ENCODE results near the gene SLC48A1. TPM values are rescaled to one million over a fixed set of nuclear protein-coding genes. Genes with fewer than 3 reads are reported as not detected.

SLC48A1 gene
- polyA plus RNA-seq, 4 donors, result 5.1 to 12.1 (median 7.5) TPM

DNA sequence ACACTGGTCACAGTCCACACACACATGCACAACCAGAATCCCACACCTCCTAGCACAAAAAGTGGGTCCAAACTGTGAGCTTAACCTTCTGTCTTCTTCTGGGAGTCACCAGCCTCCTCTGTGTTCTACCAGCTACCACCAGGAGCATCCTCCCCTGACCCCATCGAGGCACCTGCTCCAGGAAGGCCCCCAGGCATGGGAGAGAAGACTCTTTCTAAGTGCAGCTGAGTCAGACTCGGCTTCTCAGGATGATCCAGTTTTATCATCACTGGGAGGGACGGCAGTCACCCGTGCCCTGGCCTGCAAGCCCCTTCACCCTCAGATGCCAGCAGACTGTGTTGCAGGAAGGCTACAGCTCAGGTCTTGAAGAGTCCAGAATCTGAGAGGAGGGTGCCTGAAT, 39.9 kb upstream of the SLC48A1 start:
- no peak overlapping the region for H3K27ac ChIP-seq (ENCODE audit: low read depth in 1 of 3, low read length in 2 of 3)
- H3K4me1 ChIP-seq (ENCODE audit: control insufficient read depth in 3 of 3, insufficient read depth in 2 of 3, low read depth in 1 of 3, low read length in 2 of 3), result peaks cover 0 to 13% (median 4%) of the 10 kb centered on the region in 3 donors
- DNase-seq (no peak), FAIRE-seq (no peak)
- H3K9me3 ChIP-seq (ENCODE audit: control insufficient read depth in 2 of 2, insufficient read depth in 1 of 2, low read depth in 1 of 2, low read length in 1 of 2), result no peaks in the 10 kb centered on the region
- 85 to 88% (median 87%) methylated on average over 4 of the region's 4 CpGs for WGBS, 3 donors
- H3K4me3 ChIP-seq (ENCODE audit: low read depth in 1 of 3, low read length in 3 of 3), result no peak overlapping the region
- H3K27me3 ChIP-seq (ENCODE audit: control insufficient read depth in 3 of 3, insufficient read depth in 3 of 3, low read length in 3 of 3), result no peaks in the 10 kb centered on the region
- H3K36me3 ChIP-seq (ENCODE audit: control insufficient read depth in 3 of 3, insufficient read depth in 2 of 3, low read depth in 1 of 3, low read length in 3 of 3), result no peaks in the 10 kb centered on the region

DNA sequence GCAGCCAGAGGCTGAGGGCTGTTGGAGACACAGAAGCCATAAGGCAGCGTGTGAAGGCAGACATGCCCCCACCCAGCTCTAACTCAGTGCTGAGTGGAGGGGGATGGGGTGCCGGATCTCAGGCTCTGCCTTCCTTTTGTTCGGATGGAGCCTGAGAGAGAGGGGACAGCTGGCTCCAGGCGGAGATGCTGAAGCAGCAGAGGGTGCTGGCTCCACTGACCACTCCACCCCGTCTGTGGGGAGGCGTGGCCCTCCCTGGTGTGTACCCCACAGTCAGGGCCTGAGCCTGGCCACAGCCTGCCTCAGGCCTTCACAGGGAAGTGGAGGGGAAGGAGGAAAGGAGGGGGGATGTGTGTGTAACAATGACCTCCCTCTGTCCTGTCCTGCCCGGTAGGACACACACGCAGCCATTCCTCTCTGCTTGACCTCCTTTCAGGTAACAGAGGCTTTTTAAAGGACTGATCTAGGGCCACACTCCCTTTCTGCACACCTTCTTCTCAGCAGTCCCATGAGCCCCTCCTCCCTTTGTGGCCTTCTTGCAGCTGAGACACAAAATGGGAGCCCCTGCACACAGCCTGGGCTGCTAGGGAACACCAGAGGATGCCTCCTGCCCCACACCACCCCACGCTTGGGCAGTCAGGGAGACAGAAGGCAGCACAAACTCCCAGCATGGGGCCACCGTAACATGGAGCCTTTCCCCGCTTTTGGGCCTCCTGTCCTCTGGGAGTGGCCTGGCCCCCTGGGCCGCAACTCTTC, 38.1 kb upstream of the SLC48A1 start:
- Histone ChIP-seq H3K4me1 (ENCODE audit: control insufficient read depth in 3 of 3, insufficient read depth in 2 of 3, low read depth in 1 of 3, low read length in 2 of 3) (peaks cover 0 to 13% (median 4%) of the 10 kb centered on the region in 3 donors), H3K9me3 (ENCODE audit: control insufficient read depth in 2 of 2, insufficient read depth in 1 of 2, low read depth in 1 of 2, low read length in 1 of 2) (no peaks in the 10 kb centered on the region), H3K4me3 (ENCODE audit: low read depth in 1 of 3, low read length in 3 of 3) (no peak overlapping the region), H3K27ac (ENCODE audit: low read depth in 1 of 3, low read length in 2 of 3) (peak overlapping the region in 2 of 3 donors; percentile 1 to 63), H3K27me3 (ENCODE audit: control insufficient read depth in 3 of 3, insufficient read depth in 3 of 3, low read length in 3 of 3) (no peaks in the 10 kb centered on the region), H3K36me3 (ENCODE audit: control insufficient read depth in 3 of 3, insufficient read depth in 2 of 3, low read depth in 1 of 3, low read length in 3 of 3) (no peaks in the 10 kb centered on the region)
- WGBS, 3 donors, result 71 to 84% (median 84%) methylated on average over 11 to 12 of the region's 12 CpGs
- no peak for FAIRE-seq
- no peak for DNase-seq

DNA sequence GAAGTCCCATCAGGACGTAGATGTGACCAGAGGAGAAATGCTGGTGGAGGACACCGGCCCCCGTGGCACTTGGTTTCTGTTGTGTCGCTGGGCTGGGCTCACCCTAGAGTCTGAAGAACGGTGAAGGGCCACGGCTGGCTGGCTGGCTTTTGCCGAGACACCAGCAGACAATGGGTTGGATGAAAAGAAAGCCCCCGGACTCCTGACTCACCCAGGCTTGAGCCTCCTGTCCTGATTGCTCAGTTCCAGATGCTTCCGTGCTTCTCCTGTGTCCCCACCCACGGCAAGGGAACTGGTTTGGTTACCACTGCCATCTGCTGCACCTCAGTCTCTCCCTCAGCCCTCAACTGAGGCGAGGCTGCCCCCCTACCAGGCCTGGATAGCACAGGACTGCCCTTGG, 37.4 kb upstream of the SLC48A1 start:
- H3K4me1 ChIP-seq (ENCODE audit: control insufficient read depth in 3 of 3, insufficient read depth in 2 of 3, low read depth in 1 of 3, low read length in 2 of 3), result peaks cover 0 to 13% (median 4%) of the 10 kb centered on the region in 3 donors
- no peak overlapping the region for H3K4me3 ChIP-seq (ENCODE audit: low read depth in 1 of 3, low read length in 3 of 3)
- H3K9me3 ChIP-seq (ENCODE audit: control insufficient read depth in 2 of 2, insufficient read depth in 1 of 2, low read depth in 1 of 2, low read length in 1 of 2), result no peaks in the 10 kb centered on the region
- no peak for FAIRE-seq
- H3K36me3 ChIP-seq (ENCODE audit: control insufficient read depth in 3 of 3, insufficient read depth in 2 of 3, low read depth in 1 of 3, low read length in 3 of 3), result no peaks in the 10 kb centered on the region
- H3K27me3 ChIP-seq (ENCODE audit: control insufficient read depth in 3 of 3, insufficient read depth in 3 of 3, low read length in 3 of 3), result no peaks in the 10 kb centered on the region
- WGBS, 3 donors, result 80 to 91% (median 85%) methylated on average over 11 of the region's 11 CpGs
- DNase-seq, result no peak
- H3K27ac ChIP-seq (ENCODE audit: low read depth in 1 of 3, low read length in 2 of 3), result peak overlapping the region in 2 of 3 donors; percentile 37 to 63

GRCh38 chr12:47736216-47736615, 36.8 kb upstream of the SLC48A1 start:
- WGBS, 3 donors, result 61 to 77% (median 74%) methylated on average over 4 of the region's 4 CpGs

DNA sequence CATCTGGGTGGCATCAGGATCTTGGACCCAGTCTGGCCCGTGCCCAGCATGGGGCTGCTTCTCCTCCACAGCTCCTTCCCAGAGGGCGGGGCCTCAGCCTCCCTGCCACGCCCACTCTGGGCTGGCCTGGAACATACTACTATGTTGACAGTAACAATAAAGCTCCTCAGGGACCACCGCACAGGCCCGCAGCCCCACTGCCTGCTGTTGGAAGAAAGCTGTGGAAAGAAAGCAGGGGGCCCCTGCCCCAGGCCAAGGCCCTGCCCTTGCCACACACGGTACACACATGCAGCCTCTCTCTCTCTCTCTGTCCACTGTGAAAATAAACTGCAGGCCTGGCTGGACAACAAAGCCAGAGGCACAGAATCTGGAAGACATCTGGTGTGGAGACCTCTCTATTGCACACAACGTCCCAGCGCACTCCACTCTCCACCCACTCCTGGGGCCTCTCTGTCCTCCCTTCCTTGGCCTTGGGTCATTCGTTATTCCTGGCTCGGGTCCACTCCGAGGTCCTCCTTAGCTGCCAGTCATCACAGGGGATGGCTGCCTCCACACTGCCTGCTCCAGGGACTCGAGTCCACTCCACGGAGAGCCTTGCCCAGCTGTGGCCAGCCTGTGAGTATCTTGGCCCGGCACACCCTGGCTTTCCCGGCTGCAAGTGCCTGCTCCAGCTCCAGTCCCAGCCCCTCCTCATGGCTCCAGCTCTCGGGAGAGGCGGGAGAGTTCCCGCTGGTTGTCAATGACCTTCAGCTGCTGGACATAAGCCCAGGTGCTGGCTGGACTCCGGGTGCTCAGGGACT, 36.0 kb upstream of the SLC48A1 start:
- no peaks in the 10 kb centered on the region for H3K27me3 ChIP-seq (ENCODE audit: control insufficient read depth in 3 of 3, insufficient read depth in 3 of 3, low read length in 3 of 3)
- H3K27ac ChIP-seq (ENCODE audit: low read depth in 1 of 3, low read length in 2 of 3), result peak overlapping the region in 2 of 3 donors; percentile 37 to 63
- DNase-seq, result peak; percentile 44 to 45
- no peaks in the 10 kb centered on the region for H3K36me3 ChIP-seq (ENCODE audit: control insufficient read depth in 3 of 3, insufficient read depth in 2 of 3, low read depth in 1 of 3, low read length in 3 of 3)
- H3K4me1 ChIP-seq (ENCODE audit: control insufficient read depth in 3 of 3, insufficient read depth in 2 of 3, low read depth in 1 of 3, low read length in 2 of 3), result peaks cover 0 to 15% (median 4%) of the 10 kb centered on the region in 3 donors
- FAIRE-seq, result no peak
- no peaks in the 10 kb centered on the region for H3K9me3 ChIP-seq (ENCODE audit: control insufficient read depth in 2 of 2, insufficient read depth in 1 of 2, low read depth in 1 of 2, low read length in 1 of 2)
- 45 to 59% (median 59%) methylated on average over 19 of the region's 19 CpGs for WGBS, 3 donors
- no peak overlapping the region for H3K4me3 ChIP-seq (ENCODE audit: low read depth in 1 of 3, low read length in 3 of 3)

More at GRCh38 chr12:47736216-47736615, 36.8 kb upstream of the SLC48A1 start:
- DNase-seq (no peak), FAIRE-seq (no peak)
- H3K27me3 ChIP-seq (ENCODE audit: control insufficient read depth in 3 of 3, insufficient read depth in 3 of 3, low read length in 3 of 3), result no peaks in the 10 kb centered on the region
- H3K4me3 ChIP-seq (ENCODE audit: low read depth in 1 of 3, low read length in 3 of 3), result no peak overlapping the region
- H3K27ac ChIP-seq (ENCODE audit: low read depth in 1 of 3, low read length in 2 of 3), result peak overlapping the region in 2 of 3 donors; percentile 37 to 63
- H3K36me3 ChIP-seq (ENCODE audit: control insufficient read depth in 3 of 3, insufficient read depth in 2 of 3, low read depth in 1 of 3, low read length in 3 of 3), result no peaks in the 10 kb centered on the region
- H3K4me1 ChIP-seq (ENCODE audit: control insufficient read depth in 3 of 3, insufficient read depth in 2 of 3, low read depth in 1 of 3, low read length in 2 of 3), result peaks cover 0 to 15% (median 4%) of the 10 kb centered on the region in 3 donors
- H3K9me3 ChIP-seq (ENCODE audit: control insufficient read depth in 2 of 2, insufficient read depth in 1 of 2, low read depth in 1 of 2, low read length in 1 of 2), result no peaks in the 10 kb centered on the region

DNA sequence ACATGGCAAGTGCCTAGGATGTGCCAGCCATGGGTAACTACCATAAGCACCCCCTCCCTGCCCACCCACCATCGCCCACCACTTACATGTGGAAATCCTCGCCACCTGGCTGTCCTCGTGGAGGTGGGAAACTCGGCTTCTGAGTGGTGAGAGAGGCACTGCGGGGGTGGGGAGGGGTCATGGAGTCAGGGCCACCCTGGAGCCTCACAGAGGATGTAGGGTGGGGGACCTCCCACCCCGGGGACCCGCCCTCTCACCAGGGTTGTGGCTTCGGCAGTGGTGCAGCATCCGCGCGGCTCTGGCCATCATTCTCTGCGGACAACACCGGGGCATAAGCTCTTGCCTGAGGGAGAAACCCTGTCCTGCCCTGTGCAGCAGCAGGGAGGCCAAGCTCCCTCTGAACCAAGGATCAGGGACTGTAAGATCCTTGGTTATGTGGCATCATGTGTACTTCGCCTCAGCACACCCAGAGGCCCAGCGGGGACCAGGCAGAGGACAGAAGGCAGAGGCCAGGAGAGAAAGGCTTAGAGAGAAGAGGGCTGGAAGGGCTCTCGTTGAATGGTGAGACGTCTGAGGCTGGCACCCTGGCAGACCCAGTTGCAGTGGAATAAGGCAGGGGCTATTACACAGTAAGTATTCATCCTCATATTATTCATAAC, 35.0 kb upstream of the SLC48A1 start:
- 70 to 88% (median 82%) methylated on average over 17 of the region's 17 CpGs for WGBS, 3 donors
- no peaks in the 10 kb centered on the region for H3K27me3 ChIP-seq (ENCODE audit: control insufficient read depth in 3 of 3, insufficient read depth in 3 of 3, low read length in 3 of 3)

DNA sequence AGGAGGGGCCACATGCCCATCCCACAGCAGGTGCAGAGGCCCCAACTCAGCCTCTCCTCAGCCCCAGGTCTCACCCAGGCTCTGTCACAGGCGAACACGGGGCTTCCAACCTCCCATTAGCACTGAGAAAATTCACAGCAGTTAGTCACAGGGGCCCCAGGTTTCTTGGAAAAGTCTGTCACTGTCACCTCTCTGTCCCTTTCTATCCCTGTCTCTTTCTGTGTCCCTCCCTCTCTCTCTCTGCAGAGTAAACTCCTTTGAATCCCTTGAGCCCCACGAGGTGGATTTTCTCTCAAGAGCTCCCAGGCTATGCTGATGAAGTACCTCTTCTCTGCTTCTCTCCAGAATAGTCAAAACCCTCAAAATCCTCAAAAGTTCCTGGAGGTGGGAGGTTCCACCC, 33.7 kb upstream of the SLC48A1 start:
- DNase-seq, result no peak
- no peak for FAIRE-seq
- Histone ChIP-seq H3K36me3 (ENCODE audit: control insufficient read depth in 3 of 3, insufficient read depth in 2 of 3, low read depth in 1 of 3, low read length in 3 of 3) (no peaks in the 10 kb centered on the region), H3K27ac (ENCODE audit: low read depth in 1 of 3, low read length in 2 of 3) (no peak overlapping the region), H3K27me3 (ENCODE audit: control insufficient read depth in 3 of 3, insufficient read depth in 3 of 3, low read length in 3 of 3) (no peaks in the 10 kb centered on the region), H3K9me3 (ENCODE audit: control insufficient read depth in 2 of 2, insufficient read depth in 1 of 2, low read depth in 1 of 2, low read length in 1 of 2) (no peaks in the 10 kb centered on the region), H3K4me3 (ENCODE audit: low read depth in 1 of 3, low read length in 3 of 3) (no peak overlapping the region), H3K4me1 (ENCODE audit: control insufficient read depth in 3 of 3, insufficient read depth in 2 of 3, low read depth in 1 of 3, low read length in 2 of 3) (peaks cover 0 to 15% (median 4%) of the 10 kb centered on the region in 3 donors)
- 79 to 86% (median 82%) methylated on average over 3 of the region's 3 CpGs for WGBS, 3 donors

More for the DNA sequence above, 35.0 kb upstream of the SLC48A1 start:
- DNase-seq (peak in 1 of 2 donors; percentile 63), FAIRE-seq (no peak)
- Histone ChIP-seq H3K4me3 (ENCODE audit: low read depth in 1 of 3, low read length in 3 of 3) (no peak overlapping the region), H3K36me3 (ENCODE audit: control insufficient read depth in 3 of 3, insufficient read depth in 2 of 3, low read depth in 1 of 3, low read length in 3 of 3) (no peaks in the 10 kb centered on the region), H3K27ac (ENCODE audit: low read depth in 1 of 3, low read length in 2 of 3) (peak overlapping the region in 2 of 3 donors; percentile 37 to 63), H3K9me3 (ENCODE audit: control insufficient read depth in 2 of 2, insufficient read depth in 1 of 2, low read depth in 1 of 2, low read length in 1 of 2) (no peaks in the 10 kb centered on the region), H3K4me1 (ENCODE audit: control insufficient read depth in 3 of 3, insufficient read depth in 2 of 3, low read depth in 1 of 3, low read length in 2 of 3) (peaks cover 0 to 15% (median 4%) of the 10 kb centered on the region in 3 donors)

GRCh38 chr12:47739979-47740378, 33.1 kb upstream of the SLC48A1 start:
- Histone ChIP-seq H3K27ac (ENCODE audit: low read depth in 1 of 3, low read length in 2 of 3) (peak overlapping the region in 2 of 3 donors; percentile 15 to 17), H3K9me3 (ENCODE audit: control insufficient read depth in 2 of 2, insufficient read depth in 1 of 2, low read depth in 1 of 2, low read length in 1 of 2) (no peaks in the 10 kb centered on the region), H3K27me3 (ENCODE audit: control insufficient read depth in 3 of 3, insufficient read depth in 3 of 3, low read length in 3 of 3) (no peaks in the 10 kb centered on the region), H3K36me3 (ENCODE audit: control insufficient read depth in 3 of 3, insufficient read depth in 2 of 3, low read depth in 1 of 3, low read length in 3 of 3) (no peaks in the 10 kb centered on the region), H3K4me3 (ENCODE audit: low read depth in 1 of 3, low read length in 3 of 3) (no peak overlapping the region), H3K4me1 (ENCODE audit: control insufficient read depth in 3 of 3, insufficient read depth in 2 of 3, low read depth in 1 of 3, low read length in 2 of 3) (peaks cover 0 to 15% (median 4%) of the 10 kb centered on the region in 3 donors)
- DNase-seq (peak in 1 of 2 donors; percentile 69), FAIRE-seq (no peak)
- 34 to 54% (median 43%) methylated on average over 12 of the region's 12 CpGs for WGBS, 3 donors
